BLaER1 (cell line): ENCODE data around the gene OCEL1.

ENCODE experiments used
- H3K27ac ChIP-seq: shearing (Covaris generic); formaldehyde crosslinking; 2 replicates; pipeline ENCODE4 v1.8.1; 2022
- H3K27me3 ChIP-seq: shearing (Covaris generic); formaldehyde crosslinking; 2 replicates; pipeline ENCODE4 v1.8.1; 2022
- H3K36me3 ChIP-seq: shearing (Covaris generic); formaldehyde crosslinking; 2 replicates; pipeline ENCODE4 v1.8.1; 2022
- H3K4me1 ChIP-seq: shearing (Covaris generic); formaldehyde crosslinking; 2 replicates; pipeline ENCODE4 v1.8.1; 2022
- H3K4me2 ChIP-seq: shearing (Covaris generic); formaldehyde crosslinking; 2 replicates; pipeline ENCODE4 v1.8.1; 2022
- H3K4me3 ChIP-seq: shearing (Covaris generic); formaldehyde crosslinking; 2 replicates; pipeline ENCODE4 v1.8.1; 2022
- H3K9ac ChIP-seq: shearing (Covaris generic); formaldehyde crosslinking; 2 replicates; pipeline ENCODE4 v1.8.1; 2022
- H3K9me3 ChIP-seq: shearing (Covaris generic); formaldehyde crosslinking; 2 replicates; pipeline ENCODE4 v1.8.1; 2022
- H4K20me1 ChIP-seq: shearing (Covaris generic); formaldehyde crosslinking; 2 replicates; pipeline ENCODE4 v1.8.1; 2022
- Cebpa-rat ChIP-seq: shearing (Covaris generic); IDR thresholded peaks from 2 replicates; pipeline ENCODE4 v1.8.1; 2022

The OCEL1 gene

DNA sequence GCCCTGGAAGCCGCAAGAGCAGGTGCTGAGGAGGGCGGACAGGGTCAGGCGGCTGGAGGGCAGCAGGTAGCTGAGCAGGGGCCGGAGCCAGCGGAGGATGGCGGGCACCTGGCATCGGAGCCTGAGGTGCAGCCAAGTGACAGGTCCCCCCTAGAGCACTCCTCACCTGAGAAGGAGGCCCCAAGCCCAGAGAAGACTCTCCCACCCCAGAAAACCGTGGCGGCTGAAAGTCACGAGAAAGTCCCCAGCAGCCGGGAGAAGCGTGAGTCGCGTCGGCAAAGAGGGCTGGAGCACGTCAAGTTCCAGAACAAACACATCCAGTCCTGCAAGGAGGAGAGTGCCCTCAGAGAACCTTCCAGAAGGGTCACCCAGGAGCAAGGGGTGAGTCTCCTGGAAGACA is 31.4 kb upstream of the OCEL1 start:
- Histone ChIP-seq H3K36me3 (peaks cover 97% of the 10 kb centered on the region), H3K27ac (no peak overlapping the region), H3K27me3 (no peaks in the 10 kb centered on the region), H3K4me2 (no peak overlapping the region), H4K20me1 (no peaks in the 10 kb centered on the region), H3K9ac (no peak overlapping the region), H3K4me1 (peaks cover 31% of the 10 kb centered on the region), H3K9me3 (no peaks in the 10 kb centered on the region), H3K4me3 (no peak overlapping the region)
- no peak for TF ChIP-seq Cebpa-rat

DNA sequence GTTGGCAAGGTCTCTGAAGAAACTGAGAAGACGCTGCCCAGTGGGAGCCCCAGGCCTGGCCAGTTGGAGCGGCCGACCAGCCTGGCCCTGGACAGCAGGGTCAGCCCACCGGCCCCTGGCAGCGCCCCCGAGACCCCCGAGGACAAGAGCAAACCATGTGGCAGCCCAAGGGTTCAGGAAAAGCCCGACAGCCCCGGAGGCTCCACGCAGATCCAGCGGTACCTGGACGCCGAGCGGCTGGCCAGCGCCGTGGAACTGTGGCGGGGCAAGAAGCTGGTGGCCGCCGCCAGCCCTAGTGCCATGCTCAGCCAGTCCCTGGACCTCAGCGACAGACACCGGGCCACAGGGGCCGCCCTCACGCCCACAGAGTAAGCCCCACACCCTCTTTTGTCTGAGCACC is 30.9 kb upstream of the OCEL1 start:
- peaks cover 97% of the 10 kb centered on the region for H3K36me3 ChIP-seq
- no peak for TF ChIP-seq Cebpa-rat
- H3K27me3 ChIP-seq, result no peaks in the 10 kb centered on the region
- no peak overlapping the region for H3K9ac ChIP-seq
- H3K4me3 ChIP-seq, result no peak overlapping the region
- H3K4me2 ChIP-seq, result no peak overlapping the region
- H3K27ac ChIP-seq, result no peak overlapping the region
- peaks cover 36% of the 10 kb centered on the region for H3K4me1 ChIP-seq
- no peaks in the 10 kb centered on the region for H4K20me1 ChIP-seq
- H3K9me3 ChIP-seq, result no peaks in the 10 kb centered on the region

DNA sequence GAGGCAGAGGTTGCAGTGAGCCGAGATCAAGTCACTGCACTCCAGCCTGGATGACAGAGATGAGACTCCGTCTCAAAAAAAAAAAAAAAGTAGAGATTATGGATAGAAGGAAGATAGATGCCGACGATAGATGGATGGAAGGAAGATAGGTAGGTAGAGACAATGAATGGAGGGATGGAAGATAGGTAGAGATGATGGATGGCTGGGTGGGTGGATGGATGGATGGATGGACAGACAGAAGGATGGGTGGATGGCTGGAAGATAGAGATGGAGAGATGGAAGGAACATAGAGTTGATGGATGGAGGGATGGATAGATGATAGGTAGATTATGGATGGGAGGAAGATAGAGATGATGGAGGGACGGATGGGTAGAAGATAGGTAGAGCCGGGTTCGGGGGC is 29.4 kb upstream of the OCEL1 start:
- H3K27me3 ChIP-seq, result no peaks in the 10 kb centered on the region
- no peak overlapping the region for H3K9ac ChIP-seq
- no peak overlapping the region for H3K27ac ChIP-seq
- H3K9me3 ChIP-seq, result no peaks in the 10 kb centered on the region
- TF ChIP-seq Cebpa-rat, result no peak
- H3K4me1 ChIP-seq, result peaks cover 30% of the 10 kb centered on the region
- no peak overlapping the region for H3K4me2 ChIP-seq
- H3K36me3 ChIP-seq, result peaks cover 97% of the 10 kb centered on the region
- H4K20me1 ChIP-seq, result no peaks in the 10 kb centered on the region
- no peak overlapping the region for H3K4me3 ChIP-seq

DNA sequence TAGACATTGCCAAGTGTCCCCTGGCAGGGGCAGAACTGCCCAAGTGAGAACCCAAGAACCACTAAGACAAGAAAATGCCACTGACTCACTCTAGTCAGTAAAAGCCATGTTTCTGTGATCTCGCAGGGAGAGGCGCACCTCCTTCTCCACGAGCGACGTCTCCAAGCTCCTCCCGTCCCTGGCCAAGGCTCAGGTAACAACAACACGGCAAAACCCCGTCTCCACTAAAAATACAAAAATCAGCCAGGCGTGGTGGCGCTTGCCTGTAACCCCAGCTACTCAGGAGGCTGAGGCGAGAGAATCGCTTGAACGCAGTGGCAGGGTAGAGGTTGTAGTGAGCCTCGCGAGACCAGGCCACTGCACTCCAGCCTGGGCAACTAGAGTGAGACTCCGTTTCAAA is 28.4 kb upstream of the OCEL1 start:
- Histone ChIP-seq H3K4me3 (no peak overlapping the region), H3K4me1 (peaks cover 25% of the 10 kb centered on the region), H3K4me2 (peak overlapping the region; percentile 39), H3K9ac (no peak overlapping the region), H3K9me3 (no peaks in the 10 kb centered on the region), H3K36me3 (peaks cover 97% of the 10 kb centered on the region), H3K27me3 (no peaks in the 10 kb centered on the region), H4K20me1 (no peaks in the 10 kb centered on the region), H3K27ac (no peak overlapping the region)
- TF ChIP-seq Cebpa-rat, result no peak

DNA sequence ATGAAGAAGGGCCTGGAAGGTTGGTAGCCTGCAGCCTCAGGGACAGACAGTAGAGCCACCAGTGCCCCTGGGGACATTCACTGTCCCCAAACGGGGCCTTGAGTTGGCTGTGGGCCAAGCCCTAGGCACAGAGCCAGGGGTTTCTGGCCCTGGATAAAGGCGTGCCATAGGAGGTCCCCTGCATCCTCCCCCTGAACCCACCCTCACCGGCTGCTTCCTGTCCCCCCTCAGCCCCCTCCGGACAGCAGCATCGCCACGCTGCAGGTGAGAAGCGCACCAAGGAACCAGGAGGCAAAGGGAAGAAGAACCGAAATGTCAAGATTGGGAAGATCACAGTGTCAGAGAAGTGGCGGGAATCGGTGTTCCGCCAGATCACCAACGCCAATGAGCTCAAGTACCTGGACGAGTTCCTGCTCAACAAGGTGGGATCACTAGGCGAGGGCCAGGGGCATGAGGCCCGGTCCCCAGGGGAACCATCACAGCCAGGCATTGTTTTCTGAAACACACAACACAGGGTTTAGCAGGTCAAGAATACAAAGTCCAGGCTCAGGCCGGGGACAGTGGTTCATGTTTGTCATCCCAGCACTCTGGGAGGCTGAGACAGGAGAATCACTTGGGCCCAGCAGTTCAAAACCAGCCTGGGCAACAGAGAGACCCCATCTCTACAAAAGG is 25.5 kb upstream of the OCEL1 start:
- no peak overlapping the region for H3K9ac ChIP-seq
- H3K4me2 ChIP-seq, result peak overlapping the region; percentile 25; the same call in 1 of the 2 replicates
- no peaks in the 10 kb centered on the region for H3K27me3 ChIP-seq
- no peaks in the 10 kb centered on the region; the same call in 1 of the 2 replicates for H4K20me1 ChIP-seq
- TF ChIP-seq Cebpa-rat, result no peak
- no peaks in the 10 kb centered on the region for H3K9me3 ChIP-seq
- H3K4me1 ChIP-seq, result peaks cover 32% of the 10 kb centered on the region
- peaks cover 97% of the 10 kb centered on the region for H3K36me3 ChIP-seq
- no peak overlapping the region for H3K4me3 ChIP-seq
- no peak overlapping the region for H3K27ac ChIP-seq

DNA sequence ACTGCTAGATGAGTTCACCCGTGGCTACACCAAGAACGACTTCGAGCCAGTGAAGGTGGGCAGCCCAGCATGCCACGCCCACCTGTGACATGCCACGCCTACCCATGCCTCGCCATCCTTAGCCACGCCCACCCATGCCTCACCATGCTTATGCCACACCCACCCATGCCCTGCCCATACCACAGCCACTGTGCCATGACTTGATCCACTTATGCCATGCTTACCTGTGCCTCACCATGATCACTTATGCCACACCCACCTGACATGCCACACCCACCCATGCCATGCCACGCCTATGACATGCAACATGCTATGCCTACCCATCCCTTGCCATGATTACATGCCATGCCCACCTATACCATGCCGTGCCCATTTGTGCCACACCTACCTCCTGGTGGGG is 23.8 kb upstream of the OCEL1 start:
- no peaks in the 10 kb centered on the region for H3K9me3 ChIP-seq
- H3K9ac ChIP-seq, result no peak overlapping the region
- H3K27ac ChIP-seq, result no peak overlapping the region
- H3K4me1 ChIP-seq, result peaks cover 48% of the 10 kb centered on the region
- H3K4me2 ChIP-seq, result no peak overlapping the region
- H3K27me3 ChIP-seq, result no peaks in the 10 kb centered on the region
- peaks cover 6% of the 10 kb centered on the region; the same call in 1 of the 2 replicates for H4K20me1 ChIP-seq
- no peak for TF ChIP-seq Cebpa-rat
- no peak overlapping the region for H3K4me3 ChIP-seq
- peaks cover 99% of the 10 kb centered on the region for H3K36me3 ChIP-seq

DNA sequence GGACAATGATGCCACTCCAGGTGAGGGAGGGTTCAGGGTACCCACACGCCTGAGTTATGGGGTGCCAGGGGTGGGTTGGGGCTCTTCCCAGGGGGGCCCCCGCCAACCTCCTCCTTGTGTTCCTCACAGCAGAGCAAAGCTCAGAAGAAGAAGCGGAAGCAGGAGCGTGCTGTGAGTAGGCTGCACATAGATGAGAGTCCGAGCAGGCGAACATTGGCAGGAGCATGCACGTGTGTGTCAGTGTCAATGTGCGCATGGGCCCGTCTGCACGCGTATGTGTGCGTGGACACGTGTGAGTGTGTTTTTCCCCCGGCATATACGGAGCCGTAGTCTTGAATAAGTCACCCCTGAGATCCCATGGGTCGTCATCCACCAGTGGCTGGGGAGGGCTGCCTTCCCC is 23.3 kb upstream of the OCEL1 start:
- H3K27me3 ChIP-seq, result no peaks in the 10 kb centered on the region
- no peak overlapping the region for H3K27ac ChIP-seq
- H3K4me2 ChIP-seq, result no peak overlapping the region
- no peaks in the 10 kb centered on the region for H3K9me3 ChIP-seq
- H3K36me3 ChIP-seq, result peaks cover 95% of the 10 kb centered on the region
- no peak overlapping the region for H3K4me3 ChIP-seq
- peaks cover 6% of the 10 kb centered on the region; the same call in 1 of the 2 replicates for H4K20me1 ChIP-seq
- H3K4me1 ChIP-seq, result peaks cover 46% of the 10 kb centered on the region
- H3K9ac ChIP-seq, result no peak overlapping the region
- TF ChIP-seq Cebpa-rat, result no peak

DNA sequence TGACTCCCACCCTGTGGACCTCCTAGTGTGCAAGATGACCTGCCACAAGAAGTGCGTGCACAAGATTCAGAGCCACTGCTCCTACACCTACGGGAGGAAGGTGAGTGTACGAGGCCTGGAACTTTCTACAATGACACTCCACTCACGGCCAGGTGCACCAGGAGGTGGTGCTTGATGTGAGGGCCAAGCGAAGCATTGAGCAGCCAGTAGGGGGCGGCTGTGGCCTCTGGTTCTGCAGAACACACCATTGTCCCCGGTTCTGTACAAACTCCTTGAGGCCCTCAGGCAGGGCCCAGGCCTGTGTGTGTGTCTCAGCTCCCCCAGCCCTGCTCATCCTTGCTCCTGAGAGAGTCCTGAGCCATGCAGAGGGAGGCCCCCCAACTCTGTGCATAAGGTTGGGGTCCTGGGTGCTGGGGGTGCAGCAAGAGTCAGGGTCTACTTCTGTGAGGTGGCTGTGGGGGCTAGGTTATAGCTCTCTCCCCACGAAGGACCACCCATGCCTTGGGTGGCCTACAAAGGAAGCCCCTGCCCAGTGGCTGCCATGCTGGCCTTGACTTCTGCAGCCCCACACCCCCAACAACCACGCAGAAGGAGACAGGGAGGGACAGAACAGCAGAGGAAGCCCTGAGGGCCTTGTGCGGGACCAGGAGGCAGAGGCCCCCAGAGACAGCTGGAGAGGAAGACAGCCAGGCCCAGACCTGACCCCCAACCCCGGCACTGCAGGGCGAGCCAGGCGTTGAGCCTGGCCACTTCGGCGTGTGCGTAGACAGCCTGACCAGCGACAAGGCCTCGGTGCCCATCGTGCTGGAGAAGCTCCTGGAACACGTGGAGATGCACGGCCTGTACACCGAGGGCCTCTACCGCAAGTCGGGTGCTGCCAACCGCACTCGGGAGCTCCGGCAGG is 20.5 kb upstream of the OCEL1 start:
- H3K4me2 ChIP-seq, result peak overlapping the region; percentile 49
- peak overlapping the region; percentile 18; the same call in 1 of the 2 replicates for H3K27ac ChIP-seq
- no peaks in the 10 kb centered on the region for H3K9me3 ChIP-seq
- peaks cover 13% of the 10 kb centered on the region; the same call in 1 of the 2 replicates for H4K20me1 ChIP-seq
- H3K9ac ChIP-seq, result 0 out of 2 replicates have a peak overlapping the region, but pooled peaks have one; percentile 34
- H3K4me1 ChIP-seq, result peaks cover 53% of the 10 kb centered on the region
- TF ChIP-seq Cebpa-rat, result no peak
- peaks cover 87% of the 10 kb centered on the region for H3K36me3 ChIP-seq
- H3K4me3 ChIP-seq, result no peak overlapping the region
- no peaks in the 10 kb centered on the region for H3K27me3 ChIP-seq

DNA sequence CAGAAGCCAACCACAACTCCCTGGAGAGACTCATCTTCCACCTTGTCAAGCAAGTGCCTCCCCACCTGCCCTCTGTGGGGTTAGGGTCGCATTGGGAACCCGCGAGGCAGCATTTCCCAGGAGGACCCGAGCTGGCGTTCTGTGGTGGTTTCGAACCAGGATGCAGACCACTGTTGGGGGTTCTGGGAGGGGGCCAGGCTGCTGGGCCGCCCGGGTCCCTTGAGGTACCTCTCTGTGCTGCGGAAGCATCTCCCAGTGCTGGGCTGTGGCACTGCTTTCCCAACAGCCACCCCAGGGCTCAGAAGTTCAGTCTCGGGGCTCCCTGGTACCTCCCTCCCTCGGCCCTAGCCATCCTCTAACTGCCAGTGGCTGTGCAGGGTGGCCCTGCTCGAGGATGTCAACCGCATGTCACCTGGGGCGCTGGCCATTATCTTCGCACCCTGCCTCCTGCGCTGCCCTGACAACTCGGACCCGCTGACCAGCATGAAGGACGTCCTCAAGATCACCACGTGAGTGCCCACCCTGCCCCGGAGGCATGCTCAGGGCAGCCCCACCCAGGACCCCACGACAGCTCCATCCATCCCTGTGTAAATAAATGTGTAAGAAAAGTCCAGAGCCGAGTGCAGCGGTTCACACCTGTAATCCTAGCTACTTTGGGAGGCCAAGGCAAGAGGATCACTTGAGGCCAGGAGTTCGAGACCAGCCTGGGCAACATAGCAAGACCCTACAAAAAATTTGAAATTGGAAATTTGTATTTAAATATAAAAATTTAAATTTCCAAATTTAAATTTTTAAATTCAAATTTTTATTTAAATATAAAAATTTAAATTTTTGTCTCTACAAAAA is 19.1 kb upstream of the OCEL1 start:
- Histone ChIP-seq H3K9ac (no peak overlapping the region), H4K20me1 (peaks cover 13% of the 10 kb centered on the region; the same call in 1 of the 2 replicates), H3K27ac (0 out of 2 replicates have a peak overlapping the region, but pooled peaks have one; percentile 2), H3K9me3 (no peaks in the 10 kb centered on the region), H3K4me3 (no peak overlapping the region), H3K27me3 (no peaks in the 10 kb centered on the region), H3K36me3 (peaks cover 87% of the 10 kb centered on the region), H3K4me2 (peak overlapping the region; percentile 50), H3K4me1 (peaks cover 65% of the 10 kb centered on the region)
- no peak for TF ChIP-seq Cebpa-rat
